GM21717 (cell line): ENCODE data around the gene PGLYRP1.

Experiments
- ATAC-seq: cut with Tn5 transposase; IDR thresholded peaks from one replicate; pipeline ENCODE4 v1.9.1; 2021; ENCODE audit warnings: mild to moderate bottlenecking, moderate library complexity; ENCODE audit not compliant: unreplicated experiment

The PGLYRP1 gene

GRCh38 chr19:46006411-46006810 lies 16.4 kb downstream of the PGLYRP1 start:
- no peak for ATAC-seq

- no peak for ATAC-seq
Measured at GRCh38 chr19:46002678-46003275, 20.1 kb downstream of the PGLYRP1 start.

DNA sequence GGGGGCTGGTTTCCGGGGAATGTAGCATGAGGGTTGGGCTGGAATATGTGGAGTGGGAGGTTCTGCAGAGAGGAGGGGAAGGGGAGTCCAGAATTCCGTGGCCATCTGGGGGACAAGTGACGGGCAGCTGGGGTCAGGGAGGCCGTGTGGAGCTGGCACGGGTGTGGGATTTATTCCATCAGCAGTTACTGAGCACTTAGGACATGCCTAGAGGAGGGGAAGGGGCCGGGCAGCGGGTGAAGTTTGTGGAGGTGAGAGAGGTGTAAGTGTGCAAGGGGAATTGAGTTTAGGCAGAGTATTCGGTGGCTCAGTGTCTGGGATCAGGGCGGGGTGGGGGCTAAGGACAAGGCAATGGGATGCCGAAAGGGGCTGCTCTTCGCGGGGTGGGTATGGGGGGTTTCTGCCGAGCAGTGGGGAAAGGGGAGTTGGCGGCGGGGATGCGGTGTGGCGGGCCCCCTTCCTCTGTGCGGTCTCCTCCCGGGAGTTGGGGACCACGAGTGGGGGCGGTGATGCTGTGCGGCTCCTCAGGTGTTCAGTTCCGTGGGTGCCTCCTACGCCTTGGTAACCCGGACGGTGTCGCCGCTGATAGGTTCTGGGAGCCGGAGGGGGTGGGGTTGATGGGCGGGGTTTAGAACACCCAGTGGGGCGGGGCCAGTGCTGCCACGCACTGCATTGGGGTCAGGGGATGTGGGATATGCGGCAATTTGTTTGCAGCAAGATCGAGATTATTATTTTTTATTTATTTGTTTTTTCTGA lies 22.2 kb downstream of the PGLYRP1 start:
- no peak for ATAC-seq

DNA sequence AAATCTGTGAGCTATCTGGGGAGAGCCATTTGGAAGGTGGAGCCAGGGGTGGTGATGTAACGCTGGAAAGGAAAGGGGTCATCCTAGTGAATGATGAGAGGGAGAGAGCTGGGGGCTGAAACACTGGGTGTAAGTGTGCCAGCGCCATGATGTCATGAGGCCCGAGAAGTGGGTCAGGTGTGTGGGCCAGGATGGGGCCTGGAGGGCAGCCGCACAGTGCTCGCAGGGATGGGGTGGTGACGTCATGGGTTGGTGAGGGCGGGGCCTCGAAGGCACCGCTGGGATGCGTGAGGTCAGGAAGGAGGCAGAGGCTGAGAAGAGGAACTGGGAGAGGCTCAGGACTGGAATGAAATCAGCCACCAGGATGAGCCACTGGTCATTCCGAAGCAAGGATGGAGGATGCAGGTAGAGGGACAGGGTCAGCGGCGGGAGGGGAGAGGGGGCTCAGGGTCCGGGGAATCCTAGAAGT lies 23.2 kb downstream of the PGLYRP1 start:
- no peak for ATAC-seq

DNA sequence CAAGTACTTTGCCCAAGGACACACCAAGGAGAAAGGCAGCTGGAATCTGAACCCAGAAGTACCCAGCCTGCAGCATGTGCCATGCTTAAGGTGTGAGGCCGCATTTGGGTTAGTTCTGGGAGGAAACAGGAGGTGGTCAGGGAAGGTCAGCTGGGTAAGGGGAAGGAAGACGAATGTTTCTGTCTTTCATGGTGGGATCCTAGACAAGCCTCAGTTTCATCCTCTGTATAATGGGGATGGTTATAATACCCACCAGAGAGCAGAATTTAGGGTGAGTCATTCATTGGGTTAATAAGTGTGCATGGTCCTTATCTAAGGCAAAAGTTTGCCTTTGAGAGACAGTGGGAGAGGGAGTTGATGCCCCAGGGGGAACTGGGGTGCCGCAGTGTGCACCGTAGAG lies 24.0 kb downstream of the PGLYRP1 start:
- no peak for ATAC-seq

- no peak for ATAC-seq
Measured at GRCh38 chr19:45996933-45997332, 25.9 kb downstream of the PGLYRP1 start.

DNA sequence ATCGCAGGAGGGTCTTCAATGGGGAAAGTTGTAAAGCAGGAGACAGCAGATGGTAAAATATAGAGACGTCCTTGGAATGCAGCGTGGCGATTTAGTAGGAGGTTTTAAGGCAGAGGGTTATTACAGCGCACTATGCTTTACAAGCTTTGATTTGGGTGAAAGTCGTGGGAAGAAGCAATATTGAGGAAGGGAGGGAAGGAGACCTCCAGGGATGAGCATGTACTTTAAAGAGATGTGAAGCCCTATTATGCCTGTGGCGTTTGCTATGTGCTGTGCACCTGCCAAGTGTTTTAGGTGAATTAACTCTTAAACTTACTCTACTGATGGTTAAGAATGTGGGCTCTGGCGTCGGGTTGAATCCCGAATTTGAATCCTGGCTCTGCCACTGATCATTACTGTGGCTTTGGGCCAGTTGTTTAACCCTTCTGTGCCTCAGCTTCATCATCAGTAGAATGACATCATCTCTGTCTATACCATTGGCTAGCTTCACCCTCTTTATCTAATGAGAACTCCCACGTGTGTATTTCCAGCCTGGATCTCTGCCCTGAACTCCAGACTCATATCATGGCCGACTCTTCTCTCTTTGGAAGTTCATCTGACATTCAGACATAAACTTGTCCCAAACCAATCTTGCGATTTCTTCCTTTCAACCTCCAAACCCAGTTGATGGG lies 27.0 kb downstream of the PGLYRP1 start:
- ATAC-seq: no peak

- ATAC-seq: peak; percentile 94
Measured at GRCh38 chr19:45994998-45995714, 27.7 kb downstream of the PGLYRP1 start, which contains the start of gene CCDC61. Gene CCDC61, plus strand, starts transcription at chr19:45995467. Its CDS starts 7,552 bp downstream, at chr19:46003019.

DNA sequence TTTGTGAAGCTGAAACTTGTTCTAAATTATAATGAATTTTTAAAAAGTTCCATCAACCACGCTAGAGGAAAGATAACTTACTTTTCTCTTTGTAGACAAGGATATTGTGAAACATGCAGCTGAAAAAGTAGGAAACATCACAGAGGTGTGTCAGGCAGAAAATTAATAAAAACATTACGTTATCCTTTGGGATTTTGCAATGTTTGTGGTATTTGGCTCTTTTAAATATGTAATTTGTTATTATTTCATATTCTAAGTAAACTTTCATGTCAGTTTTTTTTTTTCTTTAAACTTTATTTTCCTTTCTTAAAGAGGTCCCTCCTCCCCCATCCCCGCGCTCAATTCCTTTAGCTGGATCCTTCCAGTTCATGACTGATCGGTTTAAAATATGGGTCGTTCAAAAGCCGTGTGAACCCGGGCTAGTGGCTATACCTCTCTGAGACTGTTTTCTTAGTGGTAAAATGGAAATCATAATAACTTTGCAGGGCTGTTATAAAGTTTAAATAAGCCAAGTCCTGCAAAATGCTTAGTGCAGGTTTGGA lies 28.3 kb downstream of the PGLYRP1 start:
- no peak for ATAC-seq

DNA sequence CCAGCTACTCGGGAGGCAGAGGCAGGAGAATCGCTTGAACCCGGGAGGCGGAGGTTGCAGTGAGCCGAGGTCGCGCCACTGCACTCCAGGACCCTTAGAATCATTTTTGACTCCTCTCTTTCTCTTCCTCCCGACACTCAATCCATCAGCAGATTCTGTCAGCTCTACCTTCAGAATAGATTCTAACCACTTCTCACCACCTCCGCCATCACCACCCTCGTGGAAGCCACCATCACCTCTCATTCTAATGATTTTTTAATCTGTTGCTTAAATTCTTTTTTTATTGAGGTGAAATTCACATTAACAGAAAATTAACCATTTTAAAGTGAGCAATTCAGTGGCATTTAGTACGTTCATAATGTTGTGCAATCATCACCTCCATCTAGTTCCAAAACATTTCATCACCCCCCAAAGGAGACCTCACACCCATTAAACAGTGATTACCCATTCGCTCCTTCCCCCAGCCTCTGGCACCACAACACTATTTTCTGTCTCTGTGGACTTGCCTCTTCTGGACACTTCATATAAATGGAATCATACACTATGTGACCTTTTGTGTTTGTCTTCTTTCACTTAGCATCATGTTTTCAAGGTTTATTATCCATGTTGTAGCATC lies 32.6 kb downstream of the PGLYRP1 start:
- ATAC-seq: no peak

GRCh38 chr19:45985321-45985720 lies 37.5 kb downstream of the PGLYRP1 start:
- ATAC-seq: no peak

GRCh38 chr19:45981350-45981749 lies 41.5 kb downstream of the PGLYRP1 start:
- no peak for ATAC-seq

DNA sequence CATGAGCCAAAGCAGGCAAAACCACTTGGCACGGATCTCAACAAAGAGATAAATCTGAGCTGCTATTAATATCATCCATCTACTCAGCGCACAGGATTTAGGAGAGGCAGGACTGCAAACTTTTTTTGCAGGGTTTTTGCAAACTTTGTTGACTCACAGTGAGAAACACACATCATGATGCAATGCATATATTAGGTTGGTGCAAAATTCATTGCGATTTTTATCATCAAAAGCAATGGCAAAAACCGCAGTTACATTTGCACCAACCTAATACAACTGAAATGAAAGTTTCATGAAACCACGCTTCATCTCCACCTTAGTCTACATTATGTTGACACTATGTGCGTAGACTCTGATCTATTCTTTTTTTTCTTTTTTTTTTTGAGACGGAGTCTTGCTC lies 44.7 kb downstream of the PGLYRP1 start:
- ATAC-seq: no peak

- no peak for ATAC-seq
Measured at GRCh38 chr19:45976178-45976577, 46.7 kb downstream of the PGLYRP1 start.

GRCh38 chr19:45975306-45976070 lies 47.4 kb downstream of the PGLYRP1 start:
- ATAC-seq: no peak

- no peak for ATAC-seq
Measured at GRCh38 chr19:45973553-45974338, 49.1 kb downstream of the PGLYRP1 start, which contains the start of gene NOVA2. Gene NOVA2, minus strand, starts transcription at chr19:45973865. Its CDS starts 514 bp downstream, at chr19:45973351.

DNA sequence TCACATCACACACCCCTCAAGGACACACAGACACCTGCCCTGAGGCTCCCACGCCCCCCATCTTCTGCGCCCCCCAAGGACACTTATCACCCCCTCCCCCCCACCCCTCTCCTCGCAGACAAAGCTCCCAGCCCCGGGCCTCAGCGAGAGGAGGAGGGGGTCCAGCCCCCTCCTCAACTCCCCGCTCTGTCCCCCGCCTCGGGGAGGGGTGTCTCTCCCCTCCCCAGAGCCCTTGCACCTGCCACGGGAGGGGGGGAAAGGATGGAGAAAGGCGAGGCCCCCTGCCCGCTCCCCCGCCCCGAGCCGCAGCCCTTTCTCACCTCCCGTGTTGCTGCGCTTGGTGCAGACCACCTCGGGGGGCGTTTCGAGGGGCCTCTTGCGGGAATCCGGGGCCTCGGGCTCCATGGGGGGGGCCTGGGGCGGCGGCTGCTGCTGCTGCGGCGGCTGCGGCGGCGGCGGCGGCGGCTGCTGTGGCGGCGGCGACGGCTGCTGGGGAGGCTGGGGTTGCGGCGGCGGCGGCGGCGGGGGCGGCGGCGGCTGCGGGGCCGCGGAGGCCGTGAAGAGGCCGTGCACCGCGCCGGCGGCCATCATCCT lies 49.8 kb downstream of the PGLYRP1 start:
- ATAC-seq: no peak
